PC-9 (cell line): ENCODE measurements around the gene AASDHPPT. TPM values are rescaled to one million over a fixed set of nuclear protein-coding genes. Genes with fewer than 3 reads are reported as not detected.
A peak's percentile ranks its signal among the peaks of the same experiment; 100 is the strongest.

Source experiments
- BruUV-seq: library from RNA; stranded (reverse); fragments of 400-500 nt; replicated peaks from 2 replicates; lab custom pipeline; 2021; lab: Mats Ljungman, UMichigan
- CTCF ChIA-PET: fragments of 300-600 bp; sonication (Branson Sonifier 250); formaldehyde crosslinking; loops from one replicate; lab custom pipeline; 2022; ENCODE audit warnings: antibody characterized with exemption; lab: Charles Lee
- POLR2A ChIA-PET: fragments of 300-600 bp; sonication (Branson Sonifier 250); formaldehyde crosslinking; loops from one replicate; lab custom pipeline; 2022; ENCODE audit warnings: antibody characterized with exemption; ENCODE audit not compliant: unreplicated experiment; lab: Charles Lee
- DNase-seq, 2 experiments: peaks; one replicate each; pipeline versions ENCODE4 v3.0.0 to v3.0.0-alpha.2; 2015 to 2022; ENCODE audit warnings: mixed read lengths in 1 of 2
- H2AFZ ChIP-seq: fragments of 200-600 bp; sonication (generic); 2 replicates; pipeline ENCODE4 v1.8.1; 2017; ENCODE audit warnings: antibody characterized with exemption
- H3F3A ChIP-seq: fragments of 200-600 bp; sonication (generic); 2 replicates; pipeline ENCODE4 v1.8.1; 2017; ENCODE audit warnings: antibody characterized with exemption, mild to moderate bottlenecking, low read depth; ENCODE audit not compliant: insufficient read depth
- H3K27ac ChIP-seq: fragments of 200-600 bp; sonication (generic); 2 replicates; pipeline ENCODE4 v1.6.1; 2016; ENCODE audit warnings: mixed run types
- H3K27me3 ChIP-seq: fragments of 200-600 bp; sonication (generic); 2 replicates; pipeline ENCODE4 v1.6.1; 2016; ENCODE audit warnings: low read depth, mixed run types; ENCODE audit not compliant: insufficient read depth
- H3K36me3 ChIP-seq: fragments of 200-600 bp; sonication (generic); 2 replicates; pipeline ENCODE4 v1.6.1; 2016; ENCODE audit warnings: low read depth, mixed run types
- H3K4me1 ChIP-seq: fragments of 200-600 bp; sonication (generic); replicated peaks from 2 replicates; pipeline ENCODE4 v1.6.1; 2016; ENCODE audit warnings: mixed run types; ENCODE audit not compliant: insufficient read depth
- H3K4me2 ChIP-seq: fragments of 200-600 bp; sonication (generic); 2 replicates; pipeline ENCODE4 v1.6.1; 2017; ENCODE audit warnings: mixed run types
- H3K4me3 ChIP-seq: fragments of 200-600 bp; sonication (generic); 2 replicates; pipeline ENCODE4 v1.6.1; 2016; ENCODE audit warnings: mixed run types
- H3K79me2 ChIP-seq: fragments of 200-600 bp; sonication (generic); 2 replicates; pipeline ENCODE4 v1.6.1; 2017; ENCODE audit warnings: low read depth, mixed run types
- H3K9me2 ChIP-seq: fragments of 200-600 bp; sonication (generic); 2 replicates; pipeline ENCODE4 v1.8.1; 2017; ENCODE audit warnings: mild to moderate bottlenecking; ENCODE audit not compliant: insufficient read depth
- H3K9me3 ChIP-seq: fragments of 200-600 bp; sonication (generic); 2 replicates; pipeline ENCODE4 v1.8.1; 2016; ENCODE audit warnings: low read depth; ENCODE audit not compliant: insufficient read depth
- H4K20me1 ChIP-seq: fragments of 200-600 bp; sonication (generic); 2 replicates; pipeline ENCODE4 v1.8.1; 2017; ENCODE audit not compliant: insufficient read depth
- EZH2 ChIP-seq: fragments of 200-600 bp; sonication (generic); IDR thresholded peaks from 2 replicates; pipeline ENCODE4 v1.8.0; 2017; ENCODE audit warnings: antibody characterized with exemption, low read depth
- intact Hi-C: fragments of 100-400 bp; cut with micrococcal nuclease; formaldehyde crosslinking; loops from one replicate; pipeline ENCODE4 v1.10.0; 2022; ENCODE audit not compliant: unreplicated experiment
- total RNA-seq: library from RNA; stranded (reverse); gene quantifications from 2 replicates; pipeline ENCODE4 v1.2.3, GENCODE V29; 2021
- TF ChIP-seq, protein P1 (sequence below): fragments of 200-600 bp; sonication (generic); conservative IDR thresholded peaks from 2 replicates; pipeline ENCODE4 v1.6.1; 2017; ENCODE audit warnings: mixed run types, antibody characterized with exemption, mild to moderate bottlenecking, moderate library complexity

The AASDHPPT gene
- total RNA-seq, 1 experiment from 2014 or later: 31.4 TPM

DNA sequence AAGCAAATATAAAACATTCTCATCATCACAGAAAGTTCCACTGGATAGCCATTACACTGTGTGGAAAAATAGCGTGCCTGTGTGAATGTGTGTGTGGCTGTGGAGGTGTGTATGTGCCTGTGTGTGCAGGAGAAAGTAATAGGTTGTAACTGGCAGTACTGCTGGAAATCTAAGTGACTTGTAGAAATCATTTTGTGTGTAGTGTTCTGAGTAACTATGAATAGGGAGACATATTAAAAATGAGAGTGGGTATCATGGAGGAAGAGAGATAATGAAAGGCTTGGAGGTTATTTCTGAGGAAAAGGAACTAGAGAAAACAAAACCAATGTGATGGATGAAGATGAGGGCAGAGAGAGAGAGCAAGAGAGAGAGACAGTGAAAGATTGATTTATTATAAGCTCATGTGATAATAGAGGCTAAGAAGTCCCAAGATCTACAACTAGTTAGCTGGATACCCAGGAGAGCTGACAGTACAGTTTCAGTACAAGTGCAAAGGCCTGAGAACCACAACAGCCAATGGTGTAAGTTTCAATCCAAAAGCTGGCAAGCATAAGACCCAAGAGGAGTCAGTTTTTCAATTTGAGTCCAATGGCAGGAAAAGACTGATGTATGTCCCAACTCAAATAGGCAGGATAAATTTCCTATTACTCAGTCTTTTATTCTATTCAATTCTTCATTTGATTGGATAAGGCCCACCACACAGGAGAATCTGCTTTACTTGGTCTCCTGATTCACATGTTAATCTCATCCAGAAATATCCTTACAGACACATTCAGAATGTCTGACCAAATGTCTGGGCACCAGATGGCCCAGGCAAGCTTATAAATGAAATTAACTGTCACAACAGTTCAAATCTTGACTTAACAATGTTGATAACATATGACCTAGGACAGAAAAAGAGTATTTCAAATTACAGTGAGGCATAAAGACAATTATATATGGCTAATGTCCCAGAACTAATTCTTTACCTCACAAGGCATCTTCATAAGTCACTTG lies 15.2 kb upstream of the AASDHPPT start:
- Histone ChIP-seq H3K9me3 (no peaks in the 10 kb centered on the region), H2AFZ (no peak overlapping the region), H3K27me3 (no peaks in the 10 kb centered on the region), H3K4me3 (no peak overlapping the region), H3K9me2 (no peaks in the 10 kb centered on the region), H3K27ac (no peak overlapping the region), H4K20me1 (no peaks in the 10 kb centered on the region), H3K4me2 (no peak overlapping the region), H3K36me3 (no peaks in the 10 kb centered on the region), H3F3A (no peaks in the 10 kb centered on the region), H3K79me2 (no peaks in the 10 kb centered on the region), H3K4me1 (no peaks in the 10 kb centered on the region)
- DNase-seq: peak in 1 of 2 experiments; percentile 21
- intact Hi-C loops: no loop called here
- TF ChIP-seq, protein P1, sequence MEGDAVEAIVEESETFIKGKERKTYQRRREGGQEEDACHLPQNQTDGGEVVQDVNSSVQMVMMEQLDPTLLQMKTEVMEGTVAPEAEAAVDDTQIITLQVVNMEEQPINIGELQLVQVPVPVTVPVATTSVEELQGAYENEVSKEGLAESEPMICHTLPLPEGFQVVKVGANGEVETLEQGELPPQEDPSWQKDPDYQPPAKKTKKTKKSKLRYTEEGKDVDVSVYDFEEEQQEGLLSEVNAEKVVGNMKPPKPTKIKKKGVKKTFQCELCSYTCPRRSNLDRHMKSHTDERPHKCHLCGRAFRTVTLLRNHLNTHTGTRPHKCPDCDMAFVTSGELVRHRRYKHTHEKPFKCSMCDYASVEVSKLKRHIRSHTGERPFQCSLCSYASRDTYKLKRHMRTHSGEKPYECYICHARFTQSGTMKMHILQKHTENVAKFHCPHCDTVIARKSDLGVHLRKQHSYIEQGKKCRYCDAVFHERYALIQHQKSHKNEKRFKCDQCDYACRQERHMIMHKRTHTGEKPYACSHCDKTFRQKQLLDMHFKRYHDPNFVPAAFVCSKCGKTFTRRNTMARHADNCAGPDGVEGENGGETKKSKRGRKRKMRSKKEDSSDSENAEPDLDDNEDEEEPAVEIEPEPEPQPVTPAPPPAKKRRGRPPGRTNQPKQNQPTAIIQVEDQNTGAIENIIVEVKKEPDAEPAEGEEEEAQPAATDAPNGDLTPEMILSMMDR: no peak
- no peak for TF ChIP-seq EZH2
- ChIA-PET POLR2A (no interaction called here), CTCF (no interaction called here)
- BruUV-seq: no TSS peak

DNA sequence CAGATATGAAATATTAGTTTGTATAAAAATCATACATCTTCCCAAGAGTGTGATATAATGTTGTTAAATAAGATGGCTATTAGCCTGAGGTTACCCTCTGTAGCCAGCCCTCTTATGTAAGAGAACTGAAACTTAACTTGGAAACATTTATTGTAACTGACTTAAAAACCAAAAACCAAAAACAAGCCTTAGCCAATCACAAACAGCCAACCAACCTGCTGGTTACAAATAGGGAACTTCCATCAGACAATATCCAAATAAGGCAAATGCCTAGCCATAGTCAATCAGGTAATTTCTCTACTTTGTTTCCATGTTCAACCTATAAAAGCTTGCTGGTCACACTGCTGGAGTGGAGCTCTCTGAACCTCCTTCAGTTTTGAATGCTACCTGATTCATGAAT lies 14.5 kb upstream of the AASDHPPT start:
- POLR2A ChIA-PET: no interaction called here

DNA sequence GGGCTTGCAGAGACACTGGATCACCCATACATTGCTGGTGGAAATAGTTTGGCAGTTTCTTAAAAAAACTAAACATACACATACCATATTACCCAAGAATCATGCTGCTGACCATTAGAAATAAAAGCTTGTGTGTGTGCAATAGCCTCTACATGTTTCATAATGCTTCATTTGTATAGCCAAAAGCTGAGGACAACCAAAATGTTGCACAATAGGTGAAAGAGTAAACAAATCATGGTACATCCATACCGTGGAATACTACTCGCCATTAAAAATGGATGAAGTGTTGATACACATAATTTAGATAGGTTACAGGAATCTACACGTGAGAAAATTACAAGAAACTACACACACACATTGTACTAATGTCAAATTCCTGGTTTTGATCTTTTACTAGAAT lies 6.9 kb upstream of the AASDHPPT start:
- H3K27ac ChIP-seq: no peak overlapping the region
- DNase-seq: no peak
- no peak overlapping the region for H3K4me2 ChIP-seq
- no peaks in the 10 kb centered on the region for H3K79me2 ChIP-seq
- H3K9me2 ChIP-seq: no peaks in the 10 kb centered on the region
- POLR2A ChIA-PET: interaction anchor here (0.5 kb wide), 1 partner anchor 1106 kb away, joined by 6 read pairs; no protein-coding TSS in a partner anchor
- no peaks in the 10 kb centered on the region for H3F3A ChIP-seq
- CTCF ChIA-PET: no interaction called here
- H2AFZ ChIP-seq: no peak overlapping the region
- TF ChIP-seq, protein P1: no peak
- no peak for TF ChIP-seq EZH2
- H3K9me3 ChIP-seq: no peaks in the 10 kb centered on the region
- no peaks in the 10 kb centered on the region for H4K20me1 ChIP-seq
- H3K4me3 ChIP-seq: no peak overlapping the region
- intact Hi-C loops: no loop called here
- BruUV-seq: no TSS peak
- H3K27me3 ChIP-seq: no peaks in the 10 kb centered on the region
- H3K36me3 ChIP-seq: no peaks in the 10 kb centered on the region
- H3K4me1 ChIP-seq: 0 out of 2 replicates have a peak, but pooled peaks cover 4% of the 10 kb centered on the region

More for the DNA sequence above, 14.5 kb upstream of the AASDHPPT start:
- DNase-seq: no peak
- no TSS peak for BruUV-seq
- TF ChIP-seq, protein P1: no peak
- no peak for TF ChIP-seq EZH2
- H3K79me2 ChIP-seq: no peaks in the 10 kb centered on the region
- intact Hi-C loops: no loop called here
- no peaks in the 10 kb centered on the region for H3K36me3 ChIP-seq
- no peaks in the 10 kb centered on the region for H3K9me2 ChIP-seq
- no peaks in the 10 kb centered on the region for H3K9me3 ChIP-seq
- H3K27ac ChIP-seq: no peak overlapping the region
- no peaks in the 10 kb centered on the region for H3F3A ChIP-seq
- H3K4me3 ChIP-seq: no peak overlapping the region
- CTCF ChIA-PET: no interaction called here
- no peaks in the 10 kb centered on the region for H4K20me1 ChIP-seq
- H3K4me1 ChIP-seq: no peaks in the 10 kb centered on the region
- no peaks in the 10 kb centered on the region for H3K27me3 ChIP-seq
- H3K4me2 ChIP-seq: no peak overlapping the region
- H2AFZ ChIP-seq: no peak overlapping the region
